Stomach (tissue), 4 donors: Measurements from ENCODE around the gene PRR16.

Experiments
- EP300 ChIP-seq: sonication (generic); formaldehyde crosslinking; IDR thresholded peaks from one replicate; pipeline ENCODE4 v1.6.1; 2017; ENCODE audit warnings: antibody characterized with exemption
- POLR2AphosphoS5 ChIP-seq, 3 donors: sonication (generic); formaldehyde crosslinking; IDR thresholded peaks; one replicate each; pipeline ENCODE4 v1.6.1; 2016; ENCODE audit warnings: antibody characterized with exemption in 3 of 3

DNA sequence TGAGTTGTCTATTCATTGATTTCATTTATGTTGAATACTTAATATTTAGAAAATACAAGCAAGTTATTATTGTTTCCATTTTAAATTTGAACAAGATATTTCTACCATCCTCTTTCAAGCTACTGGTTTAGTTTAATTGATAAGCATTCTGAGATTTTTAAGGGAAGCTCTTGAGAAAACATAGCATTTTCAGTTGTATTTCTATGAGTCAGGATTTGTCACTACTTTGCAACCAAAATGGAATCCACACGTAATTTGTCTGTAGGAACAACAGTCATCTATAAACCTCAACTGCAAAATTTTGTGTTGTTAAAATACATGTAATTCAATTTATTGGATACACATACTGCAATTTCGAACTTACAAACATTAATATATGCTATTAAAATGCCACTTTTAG, 74.0 kb downstream of the PRR16 start:
- no peak for TF ChIP-seq POLR2AphosphoS5 (IDR thresholded peaks at IDR 0.05)
- no peak for TF ChIP-seq EP300
